ENCODE data around the gene SLITRK1. TPM values are rescaled to one million over a fixed set of nuclear protein-coding genes. Genes with fewer than 3 reads are reported as not detected.
A peak's percentile ranks its signal among the peaks of the same experiment; 100 is the strongest.

SLITRK1 gene
- total and polyA plus RNA-seq, 8 donors, result 0.05 to 0.73 TPM; not detected in 6

GRCh38 chr13:83882606-83882959, 309 bp upstream of the SLITRK1 start:
- H3K36me3 ChIP-seq, result no peaks in the 10 kb centered on the region
- H3K9me3 ChIP-seq, result peaks cover 0 to 6% (median 1%) of the 10 kb centered on the region in 4 donors
- TF ChIP-seq POLR2AphosphoS5 (IDR thresholded peaks at IDR 0.05) (no peak), EP300 (IDR thresholded peaks at IDR 0.05) (no peak), CTCF (IDR thresholded peaks at IDR 0.05) (no peak), POLR2A (IDR thresholded peaks at IDR 0.05) (no peak)
- no peak overlapping the region for H3K27ac ChIP-seq
- no peak for DNase-seq
- no peak overlapping the region for H3K4me3 ChIP-seq
- intact Hi-C loops (cut with DNase I; ENCODE audit: low total_unique reads), result no loop called here
- WGBS, 5 donors, result 9 to 17% (median 12%) methylated on average over 9 of the region's 9 CpGs
- peaks cover 0 to 41% (median 10%) of the 10 kb centered on the region in 4 donors for H3K4me1 ChIP-seq
- H3K27me3 ChIP-seq, result peaks cover 0 to 64% (median 45%) of the 10 kb centered on the region in 3 donors

GRCh38 chr13:83881140-83881684, 1.1 kb downstream of the SLITRK1 start:
- TF ChIP-seq POLR2AphosphoS5 (IDR thresholded peaks at IDR 0.05), result no peak
- no peak for TF ChIP-seq POLR2A (IDR thresholded peaks at IDR 0.05)
- no peak for TF ChIP-seq EP300 (IDR thresholded peaks at IDR 0.05)
- TF ChIP-seq CTCF (IDR thresholded peaks at IDR 0.05), result no peak
- peak in 1 of 2 donors; percentile 7 for DNase-seq
- intact Hi-C loops (cut with DNase I; ENCODE audit: low total_unique reads), result no loop called here
- WGBS, 5 donors, result 3 to 6% (median 5%) methylated on average over 19 of the region's 19 CpGs
- Histone ChIP-seq H3K9me3 (peaks cover 0 to 5% (median 0%) of the 10 kb centered on the region in 4 donors), H3K27me3 (peaks cover 0 to 67% (median 45%) of the 10 kb centered on the region in 3 donors), H3K4me3 (no peak overlapping the region), H3K27ac (no peak overlapping the region), H3K4me1 (peaks cover 0 to 41% (median 10%) of the 10 kb centered on the region in 4 donors), H3K36me3 (no peaks in the 10 kb centered on the region)

- intact Hi-C loops (cut with DNase I; ENCODE audit: low total_unique reads), result no loop called here
- Histone ChIP-seq H3K9me3 (peaks cover 0 to 5% (median 0%) of the 10 kb centered on the region in 4 donors), H3K4me1 (peaks cover 0 to 41% (median 10%) of the 10 kb centered on the region in 4 donors), H3K36me3 (no peaks in the 10 kb centered on the region), H3K4me3 (no peak overlapping the region), H3K27me3 (peaks cover 0 to 67% (median 45%) of the 10 kb centered on the region in 3 donors), H3K27ac (no peak overlapping the region)
- no peak for TF ChIP-seq CTCF (IDR thresholded peaks at IDR 0.05)
- no peak for TF ChIP-seq POLR2AphosphoS5 (IDR thresholded peaks at IDR 0.05)
- TF ChIP-seq POLR2A (IDR thresholded peaks at IDR 0.05), result no peak
- TF ChIP-seq EP300 (IDR thresholded peaks at IDR 0.05), result no peak
- peak in 1 of 2 donors; percentile 9 for DNase-seq
- 6 to 17% (median 7%) methylated on average over 23 to 26 of the region's 26 CpGs for WGBS, 5 donors
Measured at GRCh38 chr13:83880275-83881139, 1.8 kb downstream of the SLITRK1 start.

DNA sequence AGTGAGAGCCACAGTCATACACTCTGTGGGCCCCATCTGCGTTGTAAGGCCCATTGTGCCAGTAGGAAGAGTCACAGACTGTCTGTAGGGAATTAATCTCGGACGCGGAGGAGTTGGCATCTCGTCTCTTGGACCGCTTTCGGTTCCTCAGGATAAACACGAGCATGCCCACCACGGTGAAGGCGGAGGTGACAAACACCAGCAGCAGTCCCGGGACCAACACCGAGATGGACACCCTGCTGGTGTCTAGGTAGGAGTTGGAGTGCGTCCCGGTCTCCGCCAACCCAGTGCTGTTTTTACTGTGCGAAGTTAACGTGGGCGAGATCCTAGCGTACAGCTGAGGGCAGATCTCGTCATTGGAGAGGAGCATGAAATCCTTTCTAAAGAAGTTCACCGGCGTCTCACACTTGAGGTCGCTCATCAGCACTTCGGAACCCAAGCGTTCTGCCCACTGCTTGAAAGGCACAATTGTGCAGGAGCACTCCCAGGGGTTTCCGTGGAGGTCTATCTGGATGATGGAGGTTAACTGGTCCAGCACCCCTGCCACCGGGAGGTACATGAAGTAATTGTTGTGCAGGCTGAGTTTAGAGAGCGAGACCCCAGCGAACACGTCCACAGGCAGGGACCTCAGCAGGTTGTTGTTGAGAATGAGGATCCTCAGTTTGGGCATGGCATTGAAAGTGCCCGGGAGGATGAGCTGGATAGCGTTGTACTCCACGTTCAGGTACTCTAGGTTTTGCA, 2.7 kb downstream of the SLITRK1 start:
- 7 to 27% (median 9%) methylated on average over 10 to 33 of the region's 33 CpGs for WGBS, 5 donors
- Histone ChIP-seq H3K4me1 (peaks cover 0 to 41% (median 10%) of the 10 kb centered on the region in 4 donors), H3K4me3 (peak overlapping the region; percentile 3 to 26 (median 13)), H3K27me3 (peaks cover 0 to 67% (median 45%) of the 10 kb centered on the region in 3 donors), H3K9me3 (peaks cover 0 to 5% (median 0%) of the 10 kb centered on the region in 4 donors), H3K36me3 (no peaks in the 10 kb centered on the region), H3K27ac (no peak overlapping the region)
- DNase-seq, result peak in 1 of 2 donors; percentile 20
- TF ChIP-seq EP300 (IDR thresholded peaks at IDR 0.05) (no peak), POLR2AphosphoS5 (IDR thresholded peaks at IDR 0.05) (no peak), POLR2A (IDR thresholded peaks at IDR 0.05) (no peak), CTCF (IDR thresholded peaks at IDR 0.05) (no peak)
- intact Hi-C loops (cut with DNase I; ENCODE audit: low total_unique reads), result no loop called here
